Natural killer cell (primary cell): Measurements from ENCODE around the gene TXNL1. TPM values are rescaled to one million over a fixed set of nuclear protein-coding genes. Genes with fewer than 3 reads are reported as not detected.
"Not testable (repeated sequence)": the region's sequence is repeated elsewhere in the genome, so short reads cannot be mapped to it uniquely, and the experiment has no call there.

Experiments
- ATAC-seq, 3 donors: fragments of 150-1000 bp in 2 of 3; fragments of 200-7000 bp in 1 of 3; cut with Tn5 transposase; 1 replicate in 1 of 3; 2 replicates in 2 of 3; pipeline ENCODE4 v1.10.0; 2021; ENCODE audit warnings: mild to moderate bottlenecking in 2 of 3, moderate library complexity in 2 of 3
- DNase-seq, 2 donors: peaks; one replicate each; pipeline versions ENCODE4 v3.0.0 to v3.0.0-alpha.2; 2013 to 2021; ENCODE audit warnings: mixed read lengths in 1 of 2
- H3K27ac ChIP-seq: one replicate; pipeline ENCODE4 v1.5.1; 2013; ENCODE audit warnings: mild to moderate bottlenecking, low read length
- H3K27me3 ChIP-seq: one replicate; pipeline ENCODE4 v1.6.1; 2013; ENCODE audit warnings: low read length; ENCODE audit not compliant: control insufficient read depth, insufficient read depth
- H3K36me3 ChIP-seq: one replicate; pipeline ENCODE4 v1.6.1; 2013; ENCODE audit warnings: low read length; ENCODE audit not compliant: control insufficient read depth, insufficient read depth
- H3K4me1 ChIP-seq: one replicate; pipeline ENCODE4 v1.6.1; 2013; ENCODE audit warnings: low read length; ENCODE audit not compliant: control insufficient read depth, insufficient read depth
- H3K4me3 ChIP-seq: one replicate; pipeline ENCODE4 v1.5.1; 2013; ENCODE audit warnings: low read length
- H3K9me3 ChIP-seq: one replicate; pipeline ENCODE4 v1.6.1; 2013; ENCODE audit warnings: low read length; ENCODE audit not compliant: control insufficient read depth, insufficient read depth
- H3K27ac Mint-ChIP-seq, 2 donors: one replicate each; pipeline ENCODE4 v1.8.0; 2022; ENCODE audit warnings: mild to moderate bottlenecking in 2 of 2, mixed read lengths in 2 of 2, moderate library complexity in 1 of 2
- H3K27me3 Mint-ChIP-seq, 2 donors: one replicate each; pipeline ENCODE4 v1.8.0; 2022; ENCODE audit warnings: low read depth in 2 of 2, mixed read lengths in 2 of 2
- H3K36me3 Mint-ChIP-seq: one replicate; pipeline ENCODE4 v1.8.0; 2022; ENCODE audit warnings: mixed read lengths
- H3K4me1 Mint-ChIP-seq, 2 donors: one replicate each; pipeline ENCODE4 v1.8.0; 2022; ENCODE audit warnings: mixed read lengths in 2 of 2
- H3K4me3 Mint-ChIP-seq: one replicate; pipeline ENCODE4 v1.8.0; 2022; ENCODE audit warnings: mild to moderate bottlenecking, moderate library complexity, mixed read lengths
- H3K9me3 Mint-ChIP-seq, 2 donors: one replicate each; pipeline ENCODE4 v1.8.0; 2022; ENCODE audit warnings: mixed read lengths in 2 of 2
- CTCF ChIP-seq: fragments of 200-600 bp; IDR thresholded peaks from one replicate; pipeline ENCODE4 v1.8.0; 2022; ENCODE audit warnings: antibody characterized with exemption
- WGBS: methylation state at CpG from one replicate; pipeline ENCODE4 v1.1.7; 2013; ENCODE audit warnings: missing lambda C conversion rate; ENCODE audit not compliant: insufficient coverage; 5-methylcytosine and 5-hydroxymethylcytosine counted together
- intact Hi-C: fragments of 100-400 bp; cut with micrococcal nuclease; formaldehyde crosslinking; loops from one replicate; pipeline ENCODE4 v1.14.2; 2022
- total RNA-seq, 4 donors: library from RNA; stranded (reverse); fragments of 120-200 nt in 1 of 4; gene quantifications; one replicate each; pipeline versions ENCODE4 v1.2.3 to v1.2.4, GENCODE V29; 2013 to 2022

Gene TXNL1
- total RNA-seq, 3 donors from 2014 or later (not counting 1 experiment from before 2014, with no cell fraction given): 43.2 to 44.8 (median 44.0) TPM

GRCh38 chr18:56575819-56576663 is 62.4 kb downstream of the TXNL1 start:
- H3K4me1 ChIP-seq: no peaks in the 10 kb centered on the region
- no peak overlapping the region for H3K27ac ChIP-seq
- H3K27me3 ChIP-seq: no peaks in the 10 kb centered on the region
- H3K36me3 ChIP-seq: no peaks in the 10 kb centered on the region
- Mint-ChIP-seq H3K27ac (no peak overlapping the region), H3K36me3 (no peaks in the 10 kb centered on the region), H3K9me3 (no peaks in the 10 kb centered on the region), H3K4me3 (no peak overlapping the region), H3K4me1 (peaks cover 10 to 20% of the 10 kb centered on the region in 2 donors), H3K27me3 (peaks cover 3 to 26% of the 10 kb centered on the region in 2 donors)
- intact Hi-C loops: loop anchor here (1.0 kb wide), 2 partner anchors 1161 to 1342 kb away; no protein-coding TSS in a partner anchor
- TF ChIP-seq CTCF: peak; percentile 69
- peak in 2 of 3 donors; percentile 42 to 70 for ATAC-seq
- H3K9me3 ChIP-seq: no peaks in the 10 kb centered on the region
- WGBS: 54% methylated on average over 5 of the region's 8 CpGs
- DNase-seq: peak in 1 of 2 donors; percentile 51
- no peak overlapping the region for H3K4me3 ChIP-seq

- Mint-ChIP-seq H3K27me3 (peaks cover 7 to 26% of the 10 kb centered on the region in 2 donors), H3K4me3 (no peak overlapping the region), H3K36me3 (no peaks in the 10 kb centered on the region), H3K9me3 (no peaks in the 10 kb centered on the region), H3K27ac (no peak overlapping the region), H3K4me1 (peaks cover 10 to 20% of the 10 kb centered on the region in 2 donors)
- no peak for TF ChIP-seq CTCF
- DNase-seq: no peak
- no peak for ATAC-seq
- Histone ChIP-seq H3K4me1 (no peaks in the 10 kb centered on the region), H3K4me3 (no peak overlapping the region), H3K36me3 (no peaks in the 10 kb centered on the region), H3K9me3 (no peaks in the 10 kb centered on the region), H3K27ac (no peak overlapping the region), H3K27me3 (no peaks in the 10 kb centered on the region)
- intact Hi-C loops: no loop called here
- WGBS: 81% methylated on average over 3 of the region's 3 CpGs
Measured at GRCh38 chr18:56574861-56575260, 63.5 kb downstream of the TXNL1 start.

- WGBS: 94% methylated on average over 36 of the region's 36 CpGs
- H3K9me3 Mint-ChIP-seq, H3K4me1 ChIP-seq, H3K9me3 ChIP-seq, H3K36me3 Mint-ChIP-seq, H3K4me3 Mint-ChIP-seq, H3K27me3 ChIP-seq, H3K4me3 ChIP-seq, H3K27ac ChIP-seq, intact Hi-C loops, H3K27ac Mint-ChIP-seq, DNase-seq, ATAC-seq, H3K36me3 ChIP-seq: not testable (repeated sequence)
- Mint-ChIP-seq H3K4me1 (peaks cover 10 to 20% of the 10 kb centered on the region in 2 donors), H3K27me3 (peaks cover 4 to 12% of the 10 kb centered on the region in 2 donors)
Measured at GRCh38 chr18:56572267-56572666, 66.1 kb downstream of the TXNL1 start.

GRCh38 chr18:56570978-56571377 is 67.4 kb downstream of the TXNL1 start:
- peaks cover 4% of the 10 kb centered on the region in 2 donors for H3K27me3 Mint-ChIP-seq
- Histone ChIP-seq H3K27ac (no peak overlapping the region), H3K4me3 (no peak overlapping the region), H3K36me3 (no peaks in the 10 kb centered on the region), H3K27me3 (no peaks in the 10 kb centered on the region), H3K4me1 (no peaks in the 10 kb centered on the region), H3K9me3 (no peaks in the 10 kb centered on the region)
- DNase-seq (no peak), ATAC-seq (no peak)
- no peaks in the 10 kb centered on the region for H3K9me3 Mint-ChIP-seq
- H3K4me3 Mint-ChIP-seq: no peak overlapping the region
- no peak for TF ChIP-seq CTCF
- 97% methylated on average over 3 of the region's 3 CpGs for WGBS
- intact Hi-C loops: no loop called here
- H3K36me3 Mint-ChIP-seq: no peaks in the 10 kb centered on the region
- H3K4me1 Mint-ChIP-seq: peaks cover 10 to 14% of the 10 kb centered on the region in 2 donors
- H3K27ac Mint-ChIP-seq: no peak overlapping the region
